ENCODE results near the gene DNAJB14. TPM values are rescaled to one million over a fixed set of nuclear protein-coding genes. Genes with fewer than 3 reads are reported as not detected.

The DNAJB14 gene
- total RNA-seq, 1 donor from 2014 or later = 60.5 TPM

DNA sequence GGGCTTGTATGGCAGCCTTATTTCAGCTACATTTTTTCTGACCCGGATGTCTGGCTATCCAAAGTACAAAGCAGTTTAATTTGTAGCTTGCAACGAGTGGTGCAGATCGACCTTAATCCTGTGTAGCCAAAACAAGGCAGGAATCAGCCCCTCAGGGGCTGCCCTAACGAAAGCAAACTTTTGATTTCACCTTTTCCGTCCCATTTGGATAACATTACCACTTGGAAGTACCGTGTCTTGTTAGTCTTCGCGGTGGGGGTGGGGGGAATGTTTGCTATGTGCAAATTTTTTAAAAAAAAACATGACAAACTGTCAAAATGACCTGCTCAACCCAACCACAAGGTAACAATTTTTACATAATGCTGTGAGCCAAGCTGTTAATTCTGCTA, 766 bp upstream of the DNAJB14 start:
- peak overlapping the region; percentile 86 for H3K4me3 ChIP-seq (ENCODE audit: insufficient read depth, low read depth, low read length)
- H3K4me1 ChIP-seq (ENCODE audit: insufficient read depth, low read length) = peaks cover 29% of the 10 kb centered on the region
- H3K27ac ChIP-seq (ENCODE audit: low read depth, low read length) = peak overlapping the region; percentile 77
- peaks cover 26% of the 10 kb centered on the region for H3K4me1 Mint-ChIP-seq (ENCODE audit: low read depth, unreplicated experiment)
- FAIRE-seq = no peak
- peaks cover 79% of the 10 kb centered on the region for H3K79me2 ChIP-seq (ENCODE audit: insufficient read depth, low read length)
- H3K27me3 Mint-ChIP-seq (ENCODE audit: low read depth, unreplicated experiment) = no peaks in the 10 kb centered on the region
- peak overlapping the region; percentile 96 for H3K9ac ChIP-seq (ENCODE audit: low read length)
- no peaks in the 10 kb centered on the region for H3K36me3 Mint-ChIP-seq (ENCODE audit: low read depth, unreplicated experiment)
- peak overlapping the region; percentile 92 for H3K27ac Mint-ChIP-seq (ENCODE audit: unreplicated experiment)
- no peaks in the 10 kb centered on the region for H3K9me3 Mint-ChIP-seq (ENCODE audit: unreplicated experiment)
- H3K4me2 ChIP-seq (ENCODE audit: low read length) = peak overlapping the region; percentile 91
- DNase-seq (ENCODE audit: low read depth) = no peak
- H3K4me3 Mint-ChIP-seq (ENCODE audit: unreplicated experiment) = no peak overlapping the region
- H4K20me1 ChIP-seq (ENCODE audit: insufficient read depth, low read length) = peaks cover 39% of the 10 kb centered on the region
- H3K9me3 ChIP-seq (ENCODE audit: insufficient read depth, low read depth, low read length) = no peaks in the 10 kb centered on the region
- TF ChIP-seq EZH2 (IDR thresholded peaks at IDR 0.05; ENCODE audit: insufficient read depth, low read length) = no peak
- TF ChIP-seq, protein P1, sequence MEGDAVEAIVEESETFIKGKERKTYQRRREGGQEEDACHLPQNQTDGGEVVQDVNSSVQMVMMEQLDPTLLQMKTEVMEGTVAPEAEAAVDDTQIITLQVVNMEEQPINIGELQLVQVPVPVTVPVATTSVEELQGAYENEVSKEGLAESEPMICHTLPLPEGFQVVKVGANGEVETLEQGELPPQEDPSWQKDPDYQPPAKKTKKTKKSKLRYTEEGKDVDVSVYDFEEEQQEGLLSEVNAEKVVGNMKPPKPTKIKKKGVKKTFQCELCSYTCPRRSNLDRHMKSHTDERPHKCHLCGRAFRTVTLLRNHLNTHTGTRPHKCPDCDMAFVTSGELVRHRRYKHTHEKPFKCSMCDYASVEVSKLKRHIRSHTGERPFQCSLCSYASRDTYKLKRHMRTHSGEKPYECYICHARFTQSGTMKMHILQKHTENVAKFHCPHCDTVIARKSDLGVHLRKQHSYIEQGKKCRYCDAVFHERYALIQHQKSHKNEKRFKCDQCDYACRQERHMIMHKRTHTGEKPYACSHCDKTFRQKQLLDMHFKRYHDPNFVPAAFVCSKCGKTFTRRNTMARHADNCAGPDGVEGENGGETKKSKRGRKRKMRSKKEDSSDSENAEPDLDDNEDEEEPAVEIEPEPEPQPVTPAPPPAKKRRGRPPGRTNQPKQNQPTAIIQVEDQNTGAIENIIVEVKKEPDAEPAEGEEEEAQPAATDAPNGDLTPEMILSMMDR (IDR thresholded peaks at IDR 0.05; ENCODE audit: insufficient read depth, low read depth, low read length) = no peak
- no peaks in the 10 kb centered on the region for H3K27me3 ChIP-seq (ENCODE audit: insufficient read depth, low read length)
- H2AFZ ChIP-seq (ENCODE audit: low read depth, low read length) = peak overlapping the region; percentile 44
- H3K36me3 ChIP-seq (ENCODE audit: insufficient read depth, low read length) = peaks cover 8% of the 10 kb centered on the region

DNA sequence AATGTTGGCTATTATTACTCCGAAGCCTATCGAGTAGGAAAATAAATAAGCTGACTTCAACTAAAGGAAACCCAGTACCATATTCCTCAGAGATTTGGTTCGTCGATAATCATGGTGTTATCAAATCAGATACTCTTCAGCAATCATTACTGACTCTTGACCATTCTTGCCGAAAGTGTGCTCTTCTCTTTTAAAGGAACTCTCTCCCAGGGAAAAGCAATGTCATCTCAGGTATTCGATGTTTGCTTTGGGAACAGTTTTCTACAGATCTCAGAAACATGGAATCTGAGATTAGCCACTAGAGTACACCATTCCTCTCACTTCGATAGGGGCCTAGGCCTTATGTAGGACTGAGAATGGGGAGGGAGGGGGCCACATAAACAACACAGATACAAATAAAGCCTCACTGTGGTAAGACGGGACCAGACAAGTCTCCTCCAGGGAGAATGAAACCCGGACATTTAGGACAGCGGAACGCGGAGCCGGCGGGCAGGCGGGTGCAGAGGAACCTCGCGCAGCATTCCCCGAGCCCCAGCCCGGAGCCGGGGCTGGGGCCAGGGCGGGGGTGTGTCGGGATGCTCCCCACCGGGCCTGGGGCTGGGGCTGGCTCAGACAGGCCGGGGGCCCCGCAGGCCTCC, 581 bp downstream of the DNAJB14 start:
- Histone ChIP-seq H3K4me2 (ENCODE audit: low read length) (peak overlapping the region; percentile 91), H3K9me3 (ENCODE audit: insufficient read depth, low read depth, low read length) (no peaks in the 10 kb centered on the region), H3K9ac (ENCODE audit: low read length) (peak overlapping the region; percentile 96), H3K4me3 (ENCODE audit: insufficient read depth, low read depth, low read length) (peak overlapping the region; percentile 86), H3K79me2 (ENCODE audit: insufficient read depth, low read length) (peaks cover 89% of the 10 kb centered on the region), H3K27me3 (ENCODE audit: insufficient read depth, low read length) (no peaks in the 10 kb centered on the region), H2AFZ (ENCODE audit: low read depth, low read length) (peak overlapping the region; percentile 56), H3K27ac (ENCODE audit: low read depth, low read length) (peak overlapping the region; percentile 77), H4K20me1 (ENCODE audit: insufficient read depth, low read length) (peaks cover 44% of the 10 kb centered on the region), H3K4me1 (ENCODE audit: insufficient read depth, low read length) (peaks cover 25% of the 10 kb centered on the region), H3K36me3 (ENCODE audit: insufficient read depth, low read length) (peaks cover 8% of the 10 kb centered on the region)
- peaks cover 26% of the 10 kb centered on the region for H3K4me1 Mint-ChIP-seq (ENCODE audit: low read depth, unreplicated experiment)
- TF ChIP-seq, protein P1 (IDR thresholded peaks at IDR 0.05; ENCODE audit: insufficient read depth, low read depth, low read length) = no peak
- TF ChIP-seq EZH2 (IDR thresholded peaks at IDR 0.05; ENCODE audit: insufficient read depth, low read length) = no peak
- H3K4me3 Mint-ChIP-seq (ENCODE audit: unreplicated experiment) = peak overlapping the region; percentile 100
- peak; percentile 25 for DNase-seq (ENCODE audit: low read depth)
- H3K36me3 Mint-ChIP-seq (ENCODE audit: low read depth, unreplicated experiment) = no peaks in the 10 kb centered on the region
- peak overlapping the region; percentile 96 for H3K27ac Mint-ChIP-seq (ENCODE audit: unreplicated experiment)
- FAIRE-seq = peak; percentile 43
- H3K27me3 Mint-ChIP-seq (ENCODE audit: low read depth, unreplicated experiment) = no peaks in the 10 kb centered on the region
- H3K9me3 Mint-ChIP-seq (ENCODE audit: unreplicated experiment) = no peaks in the 10 kb centered on the region

DNA sequence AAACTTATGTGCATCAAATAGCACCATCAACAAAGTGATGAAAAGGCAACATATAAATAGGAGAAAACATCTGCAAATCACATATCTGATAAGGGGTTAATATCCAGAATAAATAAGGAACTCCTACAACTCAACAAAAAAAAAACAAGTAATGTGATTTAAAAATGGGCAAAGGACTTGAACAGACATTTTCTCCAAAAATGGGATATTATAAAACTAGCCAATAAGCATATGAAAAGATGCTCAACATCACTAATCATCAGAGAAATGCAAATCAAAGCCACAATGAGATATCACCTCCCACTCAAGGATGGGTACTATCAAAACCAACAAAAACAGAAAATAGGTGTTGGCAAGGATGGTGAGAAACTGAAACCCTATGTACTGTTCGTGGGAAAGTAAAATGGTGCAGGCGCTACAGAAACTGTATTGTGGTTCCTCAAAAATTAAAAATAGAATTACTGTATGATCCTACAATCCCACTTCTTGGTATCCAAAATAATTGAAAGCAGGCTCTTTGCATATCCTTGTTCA, 2.4 kb downstream of the DNAJB14 start:
- peak overlapping the region; percentile 100 for H3K4me3 Mint-ChIP-seq (ENCODE audit: unreplicated experiment)

More for the DNA sequence above, 2.4 kb downstream of the DNAJB14 start:
- H3K79me2 ChIP-seq (ENCODE audit: insufficient read depth, low read length) = peaks cover 97% of the 10 kb centered on the region
- peaks cover 47% of the 10 kb centered on the region for H4K20me1 ChIP-seq (ENCODE audit: insufficient read depth, low read length)
- no peaks in the 10 kb centered on the region for H3K27me3 Mint-ChIP-seq (ENCODE audit: low read depth, unreplicated experiment)
- H3K9me3 ChIP-seq (ENCODE audit: insufficient read depth, low read depth, low read length) = no peaks in the 10 kb centered on the region
- DNase-seq (ENCODE audit: low read depth) (no peak), FAIRE-seq (no peak)
- H3K9me3 Mint-ChIP-seq (ENCODE audit: unreplicated experiment) = no peaks in the 10 kb centered on the region
- no peaks in the 10 kb centered on the region for H3K36me3 Mint-ChIP-seq (ENCODE audit: low read depth, unreplicated experiment)
- TF ChIP-seq, protein P1 (IDR thresholded peaks at IDR 0.05; ENCODE audit: insufficient read depth, low read depth, low read length) = no peak
- no peak for TF ChIP-seq EZH2 (IDR thresholded peaks at IDR 0.05; ENCODE audit: insufficient read depth, low read length)
- H3K27ac ChIP-seq (ENCODE audit: low read depth, low read length) = no peak overlapping the region
- H3K36me3 ChIP-seq (ENCODE audit: insufficient read depth, low read length) = peaks cover 8% of the 10 kb centered on the region
- no peaks in the 10 kb centered on the region for H3K27me3 ChIP-seq (ENCODE audit: insufficient read depth, low read length)
- peak overlapping the region; percentile 18 for H3K27ac Mint-ChIP-seq (ENCODE audit: unreplicated experiment)
- no peak overlapping the region for H3K9ac ChIP-seq (ENCODE audit: low read length)
- H3K4me1 ChIP-seq (ENCODE audit: insufficient read depth, low read length) = peaks cover 23% of the 10 kb centered on the region
- no peak overlapping the region for H3K4me3 ChIP-seq (ENCODE audit: insufficient read depth, low read depth, low read length)
- no peak overlapping the region for H2AFZ ChIP-seq (ENCODE audit: low read depth, low read length)
- H3K4me1 Mint-ChIP-seq (ENCODE audit: low read depth, unreplicated experiment) = peaks cover 26% of the 10 kb centered on the region
- peak overlapping the region; percentile 91 for H3K4me2 ChIP-seq (ENCODE audit: low read length)

All from astrocyte (in vitro differentiated cells and primary cell).